ENCODE data around the gene CHN2.

DNA sequence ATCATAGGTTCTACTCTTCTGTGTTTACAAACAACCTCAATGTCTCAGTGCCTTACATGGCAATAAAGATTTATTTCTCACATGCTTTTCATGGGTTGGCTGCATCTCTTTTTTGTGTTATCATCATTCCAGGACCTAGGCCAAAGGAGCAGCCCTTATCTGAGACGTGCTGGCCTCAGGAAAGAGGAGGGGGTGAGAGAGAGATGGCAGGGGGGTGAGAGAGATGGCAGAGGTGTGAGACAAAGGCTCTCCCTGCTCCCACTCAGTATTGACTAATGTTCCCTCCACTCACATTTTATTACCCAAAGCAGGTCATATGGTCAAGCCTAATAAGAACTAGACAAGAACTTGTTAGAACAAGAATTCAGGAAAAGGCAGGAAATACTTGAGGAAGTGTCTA lies 249.0 kb downstream of the CHN2 start:
- TF ChIP-seq EZH2 (IDR thresholded peaks at IDR 0.05; ENCODE audit: borderline replicate concordance, insufficient read depth, low read depth, low read length, poor library complexity, severe bottlenecking) (no peak), CTCF (IDR thresholded peaks at IDR 0.05) (no peak)

All from B cell (primary cell).